Measurements from ENCODE around the gene ZYG11A. TPM values are rescaled to one million over a fixed set of nuclear protein-coding genes. Genes with fewer than 3 reads are reported as not detected.

Gene ZYG11A
- total RNA-seq, 4 donors from 2014 or later = not detected

- WGBS = 32% methylated on average over 7 of the region's 12 CpGs
- no peaks in the 10 kb centered on the region for H3K27me3 ChIP-seq
- H3K4me1 ChIP-seq = peaks cover 22 to 35% (median 30%) of the 10 kb centered on the region in 4 donors
- H3K4me3 ChIP-seq = peak overlapping the region; percentile 66 to 79 (median 69)
- peak overlapping the region; percentile 77 to 82 (median 80) for H3K27ac ChIP-seq (replicated peaks in 1 of 4)
- TF ChIP-seq POLR2A (IDR thresholded peaks at IDR 0.05; ENCODE audit: low read depth) (no peak), EP300 (IDR thresholded peaks at IDR 0.05) (no peak), POLR2AphosphoS5 (IDR thresholded peaks at IDR 0.05) (no peak), CTCF (IDR thresholded peaks at IDR 0.05) (no peak)
- DNase-seq (ENCODE audit: extremely low spot score) = no peak
- H3K36me3 ChIP-seq = no peaks in the 10 kb centered on the region
- H3K9me3 ChIP-seq = no peaks in the 10 kb centered on the region
- intact Hi-C loops (cut with DNase I) = loop anchor here (10.0 kb wide), 1 partner anchor 258 kb away; no protein-coding TSS in a partner anchor
Measured at GRCh38 chr1:52926864-52927211, 84.3 kb downstream of the ZYG11A start.

GRCh38 chr1:52927212-52928014 lies 84.9 kb downstream of the ZYG11A start, which contains the start of gene SCP2:
SCP2 (plus strand) TSS chr1:52927276; CDS start chr1:52927397, 121 bp downstream.
- TF ChIP-seq POLR2AphosphoS5 (IDR thresholded peaks at IDR 0.05) (peak; percentile 81 to 90), EP300 (IDR thresholded peaks at IDR 0.05) (no peak), POLR2A (IDR thresholded peaks at IDR 0.05; ENCODE audit: low read depth) (peak; percentile 44)
- Histone ChIP-seq H3K36me3 (no peaks in the 10 kb centered on the region), H3K27me3 (no peaks in the 10 kb centered on the region), H3K4me3 (peak within 1 kb of the TSS; percentile 66 to 79 (median 69)), H3K27ac (replicated peaks in 1 of 4) (peak within 1 kb of the TSS; percentile 77 to 82 (median 80)), H3K4me1 (peaks cover 22 to 30% (median 25%) of the 10 kb centered on the region in 4 donors), H3K9me3 (no peaks in the 10 kb centered on the region)
- no peak for DNase-seq (ENCODE audit: extremely low spot score)
- intact Hi-C loops (cut with DNase I) = loop anchor here (10.0 kb wide), 1 partner anchor 257 kb away; no protein-coding TSS in a partner anchor
- WGBS = under 1% methylated on average over 27 of the region's 65 CpGs

GRCh38 chr1:52928015-52928404 lies 85.5 kb downstream of the ZYG11A start:
- Histone ChIP-seq H3K4me1 (peaks cover 22 to 30% (median 25%) of the 10 kb centered on the region in 4 donors), H3K27me3 (no peaks in the 10 kb centered on the region), H3K36me3 (no peaks in the 10 kb centered on the region), H3K4me3 (peak overlapping the region; percentile 66 to 79 (median 69)), H3K27ac (replicated peaks in 1 of 4) (peak overlapping the region; percentile 77 to 82 (median 80)), H3K9me3 (no peaks in the 10 kb centered on the region)
- no peak for DNase-seq (ENCODE audit: extremely low spot score)
- WGBS = 30% methylated on average over 13 of the region's 15 CpGs
- intact Hi-C loops (cut with DNase I) = loop anchor here (10.0 kb wide), 1 partner anchor 257 kb away; no protein-coding TSS in a partner anchor
- TF ChIP-seq POLR2A (IDR thresholded peaks at IDR 0.05; ENCODE audit: low read depth) (no peak), CTCF (IDR thresholded peaks at IDR 0.05) (no peak), EP300 (IDR thresholded peaks at IDR 0.05) (no peak), POLR2AphosphoS5 (IDR thresholded peaks at IDR 0.05) (no peak)

- WGBS = 98% methylated on average over 4 of the region's 4 CpGs
Measured at GRCh38 chr1:52929019-52929418, 86.5 kb downstream of the ZYG11A start.

More at GRCh38 chr1:52929019-52929418, 86.5 kb downstream of the ZYG11A start:
- H3K9me3 ChIP-seq = no peaks in the 10 kb centered on the region
- DNase-seq (ENCODE audit: extremely low spot score) = no peak
- H3K4me1 ChIP-seq = peaks cover 22 to 30% (median 25%) of the 10 kb centered on the region in 4 donors
- H3K27ac ChIP-seq (replicated peaks in 1 of 4) = no peak overlapping the region
- intact Hi-C loops (cut with DNase I) = loop anchor here (10.0 kb wide), 1 partner anchor 256 kb away; no protein-coding TSS in a partner anchor
- H3K4me3 ChIP-seq = no peak overlapping the region
- H3K27me3 ChIP-seq = no peaks in the 10 kb centered on the region
- H3K36me3 ChIP-seq = no peaks in the 10 kb centered on the region
- TF ChIP-seq CTCF (IDR thresholded peaks at IDR 0.05) (no peak), POLR2AphosphoS5 (IDR thresholded peaks at IDR 0.05) (no peak), POLR2A (IDR thresholded peaks at IDR 0.05; ENCODE audit: low read depth) (no peak), EP300 (IDR thresholded peaks at IDR 0.05) (no peak)

Measured in esophagus muscularis mucosa (tissue), 4 donors.